NB4 (cell line): Measurements from ENCODE around the gene DOLPP1.

Experiments used
- MYC ChIP-seq: IDR thresholded peaks from 2 replicates; pipeline ENCODE4 v1.6.1; 2011; ENCODE audit warnings: low read depth, low read length
- POLR2A ChIP-seq: IDR thresholded peaks from 2 replicates; pipeline ENCODE4 v1.6.1; 2011; ENCODE audit warnings: mild to moderate bottlenecking; ENCODE audit not compliant: insufficient read length; ENCODE audit errors: extremely low read depth
- TF ChIP-seq, protein P1 (sequence below): IDR thresholded peaks from one replicate; pipeline ENCODE4 v1.5.1; 2012; ENCODE audit warnings: low read depth, low read length

DNA sequence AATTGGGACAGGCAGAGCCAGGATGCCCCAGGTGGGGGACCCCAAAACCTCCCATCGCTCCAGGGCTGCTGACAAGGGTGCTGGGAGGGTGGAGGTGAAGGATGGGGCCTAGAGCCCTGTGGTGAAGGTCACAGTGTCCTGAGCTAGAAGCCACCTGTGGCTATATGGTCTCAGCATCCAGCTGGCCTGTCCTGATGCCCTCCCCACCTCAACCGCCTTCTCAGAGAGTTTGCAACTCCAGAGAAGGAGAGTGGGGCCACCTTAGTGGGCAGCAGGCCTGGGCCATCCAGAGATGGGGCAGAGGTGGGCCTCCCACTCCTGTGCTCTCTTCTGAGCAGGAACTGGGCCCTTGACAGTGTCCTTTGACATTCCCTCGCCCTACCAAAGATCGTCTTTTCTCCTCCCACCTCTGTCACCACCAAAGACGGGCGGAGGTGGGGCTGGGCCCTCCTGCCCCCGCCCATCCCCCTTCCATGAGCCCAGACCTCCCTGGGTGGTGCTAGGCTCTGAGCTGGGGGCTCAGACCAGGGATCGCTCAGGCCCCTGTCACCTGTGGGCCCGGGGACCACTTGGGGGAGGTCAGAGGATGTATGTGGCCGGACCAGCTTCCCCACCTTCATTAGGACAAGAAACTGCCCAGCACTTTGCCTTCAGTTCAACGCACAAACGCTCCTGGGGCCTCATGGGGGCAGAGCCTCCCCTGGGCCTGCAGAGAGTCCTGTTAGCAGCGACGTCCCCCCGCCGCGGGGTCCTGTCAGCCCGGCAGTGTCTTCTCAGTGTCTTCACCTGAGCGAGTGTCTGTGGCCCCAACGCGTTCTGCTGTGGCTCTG is 10.0 kb upstream of the DOLPP1 start:
- TF ChIP-seq POLR2A (no peak), MYC (no peak)
- TF ChIP-seq, protein P1, sequence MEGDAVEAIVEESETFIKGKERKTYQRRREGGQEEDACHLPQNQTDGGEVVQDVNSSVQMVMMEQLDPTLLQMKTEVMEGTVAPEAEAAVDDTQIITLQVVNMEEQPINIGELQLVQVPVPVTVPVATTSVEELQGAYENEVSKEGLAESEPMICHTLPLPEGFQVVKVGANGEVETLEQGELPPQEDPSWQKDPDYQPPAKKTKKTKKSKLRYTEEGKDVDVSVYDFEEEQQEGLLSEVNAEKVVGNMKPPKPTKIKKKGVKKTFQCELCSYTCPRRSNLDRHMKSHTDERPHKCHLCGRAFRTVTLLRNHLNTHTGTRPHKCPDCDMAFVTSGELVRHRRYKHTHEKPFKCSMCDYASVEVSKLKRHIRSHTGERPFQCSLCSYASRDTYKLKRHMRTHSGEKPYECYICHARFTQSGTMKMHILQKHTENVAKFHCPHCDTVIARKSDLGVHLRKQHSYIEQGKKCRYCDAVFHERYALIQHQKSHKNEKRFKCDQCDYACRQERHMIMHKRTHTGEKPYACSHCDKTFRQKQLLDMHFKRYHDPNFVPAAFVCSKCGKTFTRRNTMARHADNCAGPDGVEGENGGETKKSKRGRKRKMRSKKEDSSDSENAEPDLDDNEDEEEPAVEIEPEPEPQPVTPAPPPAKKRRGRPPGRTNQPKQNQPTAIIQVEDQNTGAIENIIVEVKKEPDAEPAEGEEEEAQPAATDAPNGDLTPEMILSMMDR: no peak
